ENCODE measurements around the gene LDLRAD2. TPM values are rescaled to one million over a fixed set of nuclear protein-coding genes. Genes with fewer than 3 reads are reported as not detected.

LDLRAD2 gene
- total RNA-seq, 1 experiment from 2014 or later: not detected

DNA sequence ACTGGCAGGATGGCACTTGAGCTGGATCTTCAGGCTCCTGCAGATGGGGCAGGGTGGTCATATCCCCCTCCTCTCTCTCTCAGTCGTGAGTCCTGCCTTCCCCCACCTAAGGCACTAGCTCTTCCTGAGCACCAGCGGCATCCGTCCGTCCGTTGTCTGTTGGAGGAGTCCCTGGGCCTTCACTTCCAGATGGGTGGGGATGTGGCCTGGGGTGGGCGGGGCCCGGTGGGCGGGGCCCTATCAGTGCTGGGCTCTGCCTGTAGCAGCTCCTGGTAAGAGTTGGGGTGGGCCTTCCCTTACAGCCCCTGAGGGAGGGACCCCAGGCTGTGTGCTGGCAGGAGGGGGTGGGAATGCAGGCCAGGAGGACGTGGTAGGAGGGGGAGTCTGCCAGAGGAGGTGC is 10.3 kb downstream of the LDLRAD2 start:
- no peak for DNase-seq (ENCODE audit: low read depth, low spot score)
- intact Hi-C loops (cut with micrococcal nuclease; ENCODE audit: unreplicated experiment): no loop called here
- Histone ChIP-seq H3K4me3 (ENCODE audit: low read depth in 2 of 2, low read length in 2 of 2) (no peak overlapping the region), H3K4me1 (ENCODE audit: control insufficient read depth, insufficient read depth, low read length) (no peaks in the 10 kb centered on the region), H3K36me3 (ENCODE audit: control insufficient read depth, insufficient read depth, low read length) (peaks cover 4% of the 10 kb centered on the region; the same call in 1 of the 2 replicates), H3K27ac (ENCODE audit: low read length) (no peak overlapping the region), H3K9me3 (ENCODE audit: control insufficient read depth, insufficient read depth, low read depth, low read length) (no peaks in the 10 kb centered on the region), H3K27me3 (ENCODE audit: control insufficient read depth, insufficient read depth, low read length) (no peaks in the 10 kb centered on the region)
- in situ Hi-C loops (cut with HindIII; ENCODE audit: low pct_unique_long_range_greater_than_20kb, low sequenced_read_pairs): no loop called here
- ChIA-PET CTCF (no interaction called here), POLR2A (interaction anchor here (0.5 to 0.8 kb wide), 2 partner anchors 10 to 17 kb away, joined by 4 to 8 read pairs; no protein-coding TSS in a partner anchor)
- BruUV-seq (replicated peaks): no TSS peak
- ATAC-seq: peak; percentile 58
- TF ChIP-seq TCF7L2 (IDR thresholded peaks at IDR 0.05; ENCODE audit: low read depth, low read length) (no peak), SIN3A (IDR thresholded peaks at IDR 0.05; ENCODE audit: borderline replicate concordance, insufficient read depth, low read depth, low read length) (no peak), POLR2AphosphoS5 (IDR thresholded peaks at IDR 0.05; ENCODE audit: low read depth, low read length) (no peak)
- TF ChIP-seq, protein P1, sequence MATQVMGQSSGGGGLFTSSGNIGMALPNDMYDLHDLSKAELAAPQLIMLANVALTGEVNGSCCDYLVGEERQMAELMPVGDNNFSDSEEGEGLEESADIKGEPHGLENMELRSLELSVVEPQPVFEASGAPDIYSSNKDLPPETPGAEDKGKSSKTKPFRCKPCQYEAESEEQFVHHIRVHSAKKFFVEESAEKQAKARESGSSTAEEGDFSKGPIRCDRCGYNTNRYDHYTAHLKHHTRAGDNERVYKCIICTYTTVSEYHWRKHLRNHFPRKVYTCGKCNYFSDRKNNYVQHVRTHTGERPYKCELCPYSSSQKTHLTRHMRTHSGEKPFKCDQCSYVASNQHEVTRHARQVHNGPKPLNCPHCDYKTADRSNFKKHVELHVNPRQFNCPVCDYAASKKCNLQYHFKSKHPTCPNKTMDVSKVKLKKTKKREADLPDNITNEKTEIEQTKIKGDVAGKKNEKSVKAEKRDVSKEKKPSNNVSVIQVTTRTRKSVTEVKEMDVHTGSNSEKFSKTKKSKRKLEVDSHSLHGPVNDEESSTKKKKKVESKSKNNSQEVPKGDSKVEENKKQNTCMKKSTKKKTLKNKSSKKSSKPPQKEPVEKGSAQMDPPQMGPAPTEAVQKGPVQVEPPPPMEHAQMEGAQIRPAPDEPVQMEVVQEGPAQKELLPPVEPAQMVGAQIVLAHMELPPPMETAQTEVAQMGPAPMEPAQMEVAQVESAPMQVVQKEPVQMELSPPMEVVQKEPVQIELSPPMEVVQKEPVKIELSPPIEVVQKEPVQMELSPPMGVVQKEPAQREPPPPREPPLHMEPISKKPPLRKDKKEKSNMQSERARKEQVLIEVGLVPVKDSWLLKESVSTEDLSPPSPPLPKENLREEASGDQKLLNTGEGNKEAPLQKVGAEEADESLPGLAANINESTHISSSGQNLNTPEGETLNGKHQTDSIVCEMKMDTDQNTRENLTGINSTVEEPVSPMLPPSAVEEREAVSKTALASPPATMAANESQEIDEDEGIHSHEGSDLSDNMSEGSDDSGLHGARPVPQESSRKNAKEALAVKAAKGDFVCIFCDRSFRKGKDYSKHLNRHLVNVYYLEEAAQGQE (IDR thresholded peaks at IDR 0.05; ENCODE audit: insufficient read depth in 1 of 2, low read depth in 2 of 2, low read length in 1 of 2): no peak
- TF ChIP-seq, protein P2, sequence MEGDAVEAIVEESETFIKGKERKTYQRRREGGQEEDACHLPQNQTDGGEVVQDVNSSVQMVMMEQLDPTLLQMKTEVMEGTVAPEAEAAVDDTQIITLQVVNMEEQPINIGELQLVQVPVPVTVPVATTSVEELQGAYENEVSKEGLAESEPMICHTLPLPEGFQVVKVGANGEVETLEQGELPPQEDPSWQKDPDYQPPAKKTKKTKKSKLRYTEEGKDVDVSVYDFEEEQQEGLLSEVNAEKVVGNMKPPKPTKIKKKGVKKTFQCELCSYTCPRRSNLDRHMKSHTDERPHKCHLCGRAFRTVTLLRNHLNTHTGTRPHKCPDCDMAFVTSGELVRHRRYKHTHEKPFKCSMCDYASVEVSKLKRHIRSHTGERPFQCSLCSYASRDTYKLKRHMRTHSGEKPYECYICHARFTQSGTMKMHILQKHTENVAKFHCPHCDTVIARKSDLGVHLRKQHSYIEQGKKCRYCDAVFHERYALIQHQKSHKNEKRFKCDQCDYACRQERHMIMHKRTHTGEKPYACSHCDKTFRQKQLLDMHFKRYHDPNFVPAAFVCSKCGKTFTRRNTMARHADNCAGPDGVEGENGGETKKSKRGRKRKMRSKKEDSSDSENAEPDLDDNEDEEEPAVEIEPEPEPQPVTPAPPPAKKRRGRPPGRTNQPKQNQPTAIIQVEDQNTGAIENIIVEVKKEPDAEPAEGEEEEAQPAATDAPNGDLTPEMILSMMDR (IDR thresholded peaks at IDR 0.05): no peak

DNA sequence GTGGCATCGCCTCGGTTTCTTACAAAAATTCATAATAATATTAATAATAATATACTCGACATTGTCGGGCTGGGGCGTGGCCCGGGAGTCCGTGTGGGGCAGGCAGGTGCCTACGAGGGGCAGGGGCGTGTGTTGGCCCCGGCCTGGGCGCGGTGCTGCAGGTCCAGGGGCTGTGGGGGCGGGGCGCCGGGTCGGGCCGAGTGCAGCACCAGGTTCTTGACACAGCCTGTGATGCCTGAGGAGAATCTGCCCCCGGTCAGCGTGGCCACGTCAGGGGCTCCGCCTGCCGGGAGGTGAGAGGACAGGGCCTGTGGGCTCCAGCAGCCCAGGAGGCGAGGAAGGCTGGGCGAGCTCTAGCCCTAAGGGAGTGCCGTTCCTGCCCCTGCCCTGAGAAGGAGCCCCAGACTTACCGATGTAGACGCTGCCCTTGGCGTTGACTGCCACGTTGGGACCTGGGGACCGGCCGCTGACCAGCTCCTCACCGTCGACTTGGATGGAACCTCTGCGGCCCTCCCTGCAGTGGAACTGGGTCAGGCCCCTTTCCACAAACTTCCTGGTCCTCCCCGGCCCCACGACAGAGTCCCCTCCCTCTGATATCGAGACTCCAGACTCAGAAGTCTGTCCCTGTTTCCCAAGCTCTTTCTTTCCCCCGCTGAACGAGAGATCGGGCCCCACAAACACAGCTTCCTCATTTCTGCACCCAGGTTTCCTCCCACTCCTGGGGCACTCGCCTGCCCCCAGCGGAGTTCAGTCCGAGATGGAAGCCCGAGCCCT is 11.3 kb downstream of the LDLRAD2 start:
- Histone ChIP-seq H3K27ac (ENCODE audit: low read length) (no peak overlapping the region), H3K27me3 (ENCODE audit: control insufficient read depth, insufficient read depth, low read length) (no peaks in the 10 kb centered on the region), H3K36me3 (ENCODE audit: control insufficient read depth, insufficient read depth, low read length) (peaks cover 6% of the 10 kb centered on the region; the same call in 1 of the 2 replicates), H3K9me3 (ENCODE audit: control insufficient read depth, insufficient read depth, low read depth, low read length) (no peaks in the 10 kb centered on the region), H3K4me1 (ENCODE audit: control insufficient read depth, insufficient read depth, low read length) (no peaks in the 10 kb centered on the region), H3K4me3 (ENCODE audit: low read depth in 2 of 2, low read length in 2 of 2) (no peak overlapping the region)
- ChIA-PET POLR2A (no interaction called here), CTCF (no interaction called here)
- in situ Hi-C loops (cut with HindIII; ENCODE audit: low pct_unique_long_range_greater_than_20kb, low sequenced_read_pairs) (no loop called here), intact Hi-C loops (cut with micrococcal nuclease; ENCODE audit: unreplicated experiment) (no loop called here)
- BruUV-seq (replicated peaks): TSS peak; percentile 79
- no peak for ATAC-seq
- no peak for DNase-seq (ENCODE audit: low read depth, low spot score)
- TF ChIP-seq TCF7L2 (IDR thresholded peaks at IDR 0.05; ENCODE audit: low read depth, low read length) (no peak), POLR2AphosphoS5 (IDR thresholded peaks at IDR 0.05; ENCODE audit: low read depth, low read length) (no peak), SIN3A (IDR thresholded peaks at IDR 0.05; ENCODE audit: borderline replicate concordance, insufficient read depth, low read depth, low read length) (no peak)
- TF ChIP-seq, protein P2 (IDR thresholded peaks at IDR 0.05): no peak
- TF ChIP-seq, protein P1 (IDR thresholded peaks at IDR 0.05; ENCODE audit: insufficient read depth in 1 of 2, low read depth in 2 of 2, low read length in 1 of 2): no peak

Data from Panc1 (cell line).